ENCODE measurements around the gene SLC2A6.

- TF ChIP-seq, protein P1, sequence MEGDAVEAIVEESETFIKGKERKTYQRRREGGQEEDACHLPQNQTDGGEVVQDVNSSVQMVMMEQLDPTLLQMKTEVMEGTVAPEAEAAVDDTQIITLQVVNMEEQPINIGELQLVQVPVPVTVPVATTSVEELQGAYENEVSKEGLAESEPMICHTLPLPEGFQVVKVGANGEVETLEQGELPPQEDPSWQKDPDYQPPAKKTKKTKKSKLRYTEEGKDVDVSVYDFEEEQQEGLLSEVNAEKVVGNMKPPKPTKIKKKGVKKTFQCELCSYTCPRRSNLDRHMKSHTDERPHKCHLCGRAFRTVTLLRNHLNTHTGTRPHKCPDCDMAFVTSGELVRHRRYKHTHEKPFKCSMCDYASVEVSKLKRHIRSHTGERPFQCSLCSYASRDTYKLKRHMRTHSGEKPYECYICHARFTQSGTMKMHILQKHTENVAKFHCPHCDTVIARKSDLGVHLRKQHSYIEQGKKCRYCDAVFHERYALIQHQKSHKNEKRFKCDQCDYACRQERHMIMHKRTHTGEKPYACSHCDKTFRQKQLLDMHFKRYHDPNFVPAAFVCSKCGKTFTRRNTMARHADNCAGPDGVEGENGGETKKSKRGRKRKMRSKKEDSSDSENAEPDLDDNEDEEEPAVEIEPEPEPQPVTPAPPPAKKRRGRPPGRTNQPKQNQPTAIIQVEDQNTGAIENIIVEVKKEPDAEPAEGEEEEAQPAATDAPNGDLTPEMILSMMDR (IDR thresholded peaks at IDR 0.05 in 2 of 3, conservative IDR thresholded peaks at IDR 0.05 in 1 of 3; ENCODE audit: borderline replicate concordance in 1 of 3, insufficient read depth in 1 of 3, low read depth in 2 of 3, low read length in 2 of 3), result no peak
- TF ChIP-seq, protein P2, sequence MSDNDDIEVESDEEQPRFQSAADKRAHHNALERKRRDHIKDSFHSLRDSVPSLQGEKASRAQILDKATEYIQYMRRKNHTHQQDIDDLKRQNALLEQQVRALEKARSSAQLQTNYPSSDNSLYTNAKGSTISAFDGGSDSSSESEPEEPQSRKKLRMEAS (IDR thresholded peaks at IDR 0.05), result no peak
- no peak for TF ChIP-seq EZH2phosphoT487 (IDR thresholded peaks at IDR 0.05; ENCODE audit: borderline replicate concordance)
- TF ChIP-seq EZH2 (IDR thresholded peaks at IDR 0.05), result no peak
- no peak for TF ChIP-seq SP1 (IDR thresholded peaks at IDR 0.05; ENCODE audit: low read depth)
- TF ChIP-seq, protein P3, sequence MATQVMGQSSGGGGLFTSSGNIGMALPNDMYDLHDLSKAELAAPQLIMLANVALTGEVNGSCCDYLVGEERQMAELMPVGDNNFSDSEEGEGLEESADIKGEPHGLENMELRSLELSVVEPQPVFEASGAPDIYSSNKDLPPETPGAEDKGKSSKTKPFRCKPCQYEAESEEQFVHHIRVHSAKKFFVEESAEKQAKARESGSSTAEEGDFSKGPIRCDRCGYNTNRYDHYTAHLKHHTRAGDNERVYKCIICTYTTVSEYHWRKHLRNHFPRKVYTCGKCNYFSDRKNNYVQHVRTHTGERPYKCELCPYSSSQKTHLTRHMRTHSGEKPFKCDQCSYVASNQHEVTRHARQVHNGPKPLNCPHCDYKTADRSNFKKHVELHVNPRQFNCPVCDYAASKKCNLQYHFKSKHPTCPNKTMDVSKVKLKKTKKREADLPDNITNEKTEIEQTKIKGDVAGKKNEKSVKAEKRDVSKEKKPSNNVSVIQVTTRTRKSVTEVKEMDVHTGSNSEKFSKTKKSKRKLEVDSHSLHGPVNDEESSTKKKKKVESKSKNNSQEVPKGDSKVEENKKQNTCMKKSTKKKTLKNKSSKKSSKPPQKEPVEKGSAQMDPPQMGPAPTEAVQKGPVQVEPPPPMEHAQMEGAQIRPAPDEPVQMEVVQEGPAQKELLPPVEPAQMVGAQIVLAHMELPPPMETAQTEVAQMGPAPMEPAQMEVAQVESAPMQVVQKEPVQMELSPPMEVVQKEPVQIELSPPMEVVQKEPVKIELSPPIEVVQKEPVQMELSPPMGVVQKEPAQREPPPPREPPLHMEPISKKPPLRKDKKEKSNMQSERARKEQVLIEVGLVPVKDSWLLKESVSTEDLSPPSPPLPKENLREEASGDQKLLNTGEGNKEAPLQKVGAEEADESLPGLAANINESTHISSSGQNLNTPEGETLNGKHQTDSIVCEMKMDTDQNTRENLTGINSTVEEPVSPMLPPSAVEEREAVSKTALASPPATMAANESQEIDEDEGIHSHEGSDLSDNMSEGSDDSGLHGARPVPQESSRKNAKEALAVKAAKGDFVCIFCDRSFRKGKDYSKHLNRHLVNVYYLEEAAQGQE (IDR thresholded peaks at IDR 0.05; ENCODE audit: low read depth), result no peak
- TF ChIP-seq JUND (IDR thresholded peaks at IDR 0.05), result no peak
- no peak for TF ChIP-seq ZNF274 (IDR thresholded peaks at IDR 0.05; ENCODE audit: low read depth, low read length)
These were observed 27.2 kb upstream of the SLC2A6 start for GRCh38 chr9:133505901-133506652.

Data from HCT116 (cell line).